ELF-1 (cell line): Measurements from ENCODE around the gene COMMD7.
"Not testable (repeated sequence)": the region's sequence is repeated elsewhere in the genome, so short reads cannot be mapped to it uniquely, and the experiment has no call there.

Source experiments
- DNase-seq: peaks from one replicate; pipeline ENCODE4 v3.0.0-alpha.2; 2016; ENCODE audit warnings: low read depth, low spot score

Gene COMMD7

GRCh38 chr20:32729334-32729733 lies 13.9 kb downstream of the COMMD7 start:
- not testable (repeated sequence) for DNase-seq

- DNase-seq, result not testable (repeated sequence)
Observed at GRCh38 chr20:32728435-32728834, 14.8 kb downstream of the COMMD7 start.

- DNase-seq, result no peak
Observed at GRCh38 chr20:32727683-32728082, 15.6 kb downstream of the COMMD7 start.

- peak; percentile 43 for DNase-seq
Observed at GRCh38 chr20:32718749-32719348, 24.4 kb downstream of the COMMD7 start.

GRCh38 chr20:32711346-32711745 lies 31.9 kb downstream of the COMMD7 start:
- DNase-seq, result no peak

- DNase-seq, result no peak
Observed at GRCh38 chr20:32709632-32710121, 33.6 kb downstream of the COMMD7 start.

- DNase-seq, result peak; percentile 27
Observed at GRCh38 chr20:32709029-32709631, 34.1 kb downstream of the COMMD7 start.

GRCh38 chr20:32707691-32708581 lies 35.3 kb downstream of the COMMD7 start:
- no peak for DNase-seq

GRCh38 chr20:32706486-32706885 lies 36.8 kb downstream of the COMMD7 start:
- DNase-seq, result no peak

GRCh38 chr20:32702706-32703425 lies 40.4 kb downstream of the COMMD7 start:
- no peak for DNase-seq

GRCh38 chr20:32697608-32698007 lies 45.7 kb downstream of the COMMD7 start:
- DNase-seq, result no peak

- peak; percentile 52 for DNase-seq
Observed at GRCh38 chr20:32695089-32695488, 48.2 kb downstream of the COMMD7 start.

GRCh38 chr20:32688966-32689365 lies 54.3 kb downstream of the COMMD7 start:
- DNase-seq, result not testable (repeated sequence)

- DNase-seq, result no peak
Observed at GRCh38 chr20:32687180-32687532, 56.1 kb downstream of the COMMD7 start.

- DNase-seq, result no peak
Observed at GRCh38 chr20:32686530-32687179, 56.6 kb downstream of the COMMD7 start.

- DNase-seq, result peak; percentile 71
Observed at GRCh38 chr20:32685541-32686529, 57.4 kb downstream of the COMMD7 start.

GRCh38 chr20:32682508-32682987 lies 60.7 kb downstream of the COMMD7 start:
- peak; percentile 73 for DNase-seq

GRCh38 chr20:32681175-32682084 lies 61.8 kb downstream of the COMMD7 start:
- peak; percentile 90 for DNase-seq
